ENCODE results near the gene TUFT1.

DNA sequence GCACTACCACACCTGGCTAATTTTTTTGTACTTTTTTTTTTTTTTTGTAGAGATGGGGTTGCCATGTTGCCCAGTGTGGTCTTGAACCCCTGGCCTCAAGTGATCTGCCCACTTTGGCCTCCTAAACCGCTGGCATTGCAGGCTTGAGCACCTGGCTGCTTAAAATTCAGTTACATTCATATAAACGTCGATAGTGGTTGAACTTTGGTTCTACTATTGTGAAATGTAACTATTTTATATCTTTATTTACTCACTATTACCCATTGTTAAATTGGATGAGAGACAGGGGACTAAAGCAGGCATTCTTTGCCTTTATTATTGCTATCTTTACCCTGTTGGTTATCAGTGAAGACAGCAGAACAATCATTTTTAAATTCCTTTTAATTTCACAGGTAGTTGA, 77.9 kb downstream of the TUFT1 start:
- TF ChIP-seq, protein P1, sequence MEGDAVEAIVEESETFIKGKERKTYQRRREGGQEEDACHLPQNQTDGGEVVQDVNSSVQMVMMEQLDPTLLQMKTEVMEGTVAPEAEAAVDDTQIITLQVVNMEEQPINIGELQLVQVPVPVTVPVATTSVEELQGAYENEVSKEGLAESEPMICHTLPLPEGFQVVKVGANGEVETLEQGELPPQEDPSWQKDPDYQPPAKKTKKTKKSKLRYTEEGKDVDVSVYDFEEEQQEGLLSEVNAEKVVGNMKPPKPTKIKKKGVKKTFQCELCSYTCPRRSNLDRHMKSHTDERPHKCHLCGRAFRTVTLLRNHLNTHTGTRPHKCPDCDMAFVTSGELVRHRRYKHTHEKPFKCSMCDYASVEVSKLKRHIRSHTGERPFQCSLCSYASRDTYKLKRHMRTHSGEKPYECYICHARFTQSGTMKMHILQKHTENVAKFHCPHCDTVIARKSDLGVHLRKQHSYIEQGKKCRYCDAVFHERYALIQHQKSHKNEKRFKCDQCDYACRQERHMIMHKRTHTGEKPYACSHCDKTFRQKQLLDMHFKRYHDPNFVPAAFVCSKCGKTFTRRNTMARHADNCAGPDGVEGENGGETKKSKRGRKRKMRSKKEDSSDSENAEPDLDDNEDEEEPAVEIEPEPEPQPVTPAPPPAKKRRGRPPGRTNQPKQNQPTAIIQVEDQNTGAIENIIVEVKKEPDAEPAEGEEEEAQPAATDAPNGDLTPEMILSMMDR (IDR thresholded peaks at IDR 0.05) = no peak
- no peak for TF ChIP-seq POLR2A (IDR thresholded peaks at IDR 0.05)
